HepG2 (cell line): ENCODE results near the gene MRPL10. TPM values are rescaled to one million over a fixed set of nuclear protein-coding genes. Genes with fewer than 3 reads are reported as not detected.

ENCODE experiments used
- BCL6 ChIP-seq: IDR thresholded peaks from 2 replicates; pipeline ENCODE4 v1.6.1; 2016; ENCODE audit warnings: missing genetic modification reagents, missing compliant biosample characterization
- ETV6 ChIP-seq: sonication (generic); formaldehyde crosslinking; conservative IDR thresholded peaks from 2 replicates; pipeline ENCODE4 v1.4.0; 2020; ENCODE audit warnings: missing genetic modification reagents
- FOSL1 ChIP-seq: sonication (generic); formaldehyde crosslinking; IDR thresholded peaks from 2 replicates; pipeline ENCODE4 v1.9.0; 2021; ENCODE audit warnings: missing genetic modification reagents, borderline replicate concordance
- IKZF1 ChIP-seq: fragments of 450-650 bp; IDR thresholded peaks from 2 replicates; pipeline ENCODE4 v1.7.1; 2016
- RNF2 ChIP-seq: fragments of 450-650 bp; conservative IDR thresholded peaks from 2 replicates; pipeline ENCODE4 v1.6.1; 2016; ENCODE audit warnings: low read depth
- ZBTB40 ChIP-seq, 2 experiments: fragments of 450-650 bp in 1 of 2; sonication (generic) in 1 of 2; formaldehyde crosslinking in 1 of 2; IDR thresholded peaks; 2 replicates each; pipeline versions ENCODE4 v1.6.1 to v1.8.0; 2016 to 2022; ENCODE audit warnings: antibody characterized with exemption in 1 of 2, mild to moderate bottlenecking in 1 of 2, missing genetic modification reagents in 1 of 2
- ZNF883 ChIP-seq: sonication (generic); formaldehyde crosslinking; IDR thresholded peaks from 2 replicates; pipeline ENCODE4 v1.5.1; 2020; ENCODE audit warnings: mild to moderate bottlenecking, missing genetic modification reagents; ENCODE audit errors: not compliant biosample characterization
- polyA plus RNA-seq, 8 experiments: library from polyadenylated mRNA; depleted of rRNA in 3 of 8; stranded (reverse) in 7 of 8; unstranded in 1 of 8; fragments of >200 nt; fragmentation: Illumina TruSeq in 4 of 8; extraction: Trizol in 4 of 8; gene quantifications; 2 replicates each; pipeline versions ENCODE4 v1.2.1 to v1.2.3, GENCODE V29; 2011 to 2016; ENCODE audit warnings: low read depth in 4 of 8, missing spikeins in 1 of 8, mixed read lengths in 1 of 8; ENCODE audit not compliant: insufficient read depth in 1 of 8
- total RNA-seq, 5 experiments: library from RNA; depleted of rRNA; stranded (reverse); fragments of >200 nt; fragmentation: Illumina TruSeq; extraction: Trizol; gene quantifications; 2 replicates each; pipeline ENCODE4 v1.2.3, GENCODE V29; 2016; ENCODE audit warnings: low read depth in 1 of 5
- TF ChIP-seq, protein P1 (sequence below): sonication (generic); formaldehyde crosslinking; conservative IDR thresholded peaks from 2 replicates; pipeline ENCODE4 v1.8.0; 2022; ENCODE audit warnings: mild to moderate bottlenecking, moderate library complexity, missing genetic modification reagents
- TF ChIP-seq, protein P2 (sequence below): sonication (generic); formaldehyde crosslinking; IDR thresholded peaks from 2 replicates; pipeline ENCODE4 v1.5.1; 2020; ENCODE audit warnings: mild to moderate bottlenecking, missing genetic modification reagents, borderline replicate concordance

MRPL10 gene
- total and polyA plus RNA-seq, 2 of the 13 experiments (the other 11 are each of a cell fraction or from before 2014, with no cell fraction given): 56.7 to 149 TPM

DNA sequence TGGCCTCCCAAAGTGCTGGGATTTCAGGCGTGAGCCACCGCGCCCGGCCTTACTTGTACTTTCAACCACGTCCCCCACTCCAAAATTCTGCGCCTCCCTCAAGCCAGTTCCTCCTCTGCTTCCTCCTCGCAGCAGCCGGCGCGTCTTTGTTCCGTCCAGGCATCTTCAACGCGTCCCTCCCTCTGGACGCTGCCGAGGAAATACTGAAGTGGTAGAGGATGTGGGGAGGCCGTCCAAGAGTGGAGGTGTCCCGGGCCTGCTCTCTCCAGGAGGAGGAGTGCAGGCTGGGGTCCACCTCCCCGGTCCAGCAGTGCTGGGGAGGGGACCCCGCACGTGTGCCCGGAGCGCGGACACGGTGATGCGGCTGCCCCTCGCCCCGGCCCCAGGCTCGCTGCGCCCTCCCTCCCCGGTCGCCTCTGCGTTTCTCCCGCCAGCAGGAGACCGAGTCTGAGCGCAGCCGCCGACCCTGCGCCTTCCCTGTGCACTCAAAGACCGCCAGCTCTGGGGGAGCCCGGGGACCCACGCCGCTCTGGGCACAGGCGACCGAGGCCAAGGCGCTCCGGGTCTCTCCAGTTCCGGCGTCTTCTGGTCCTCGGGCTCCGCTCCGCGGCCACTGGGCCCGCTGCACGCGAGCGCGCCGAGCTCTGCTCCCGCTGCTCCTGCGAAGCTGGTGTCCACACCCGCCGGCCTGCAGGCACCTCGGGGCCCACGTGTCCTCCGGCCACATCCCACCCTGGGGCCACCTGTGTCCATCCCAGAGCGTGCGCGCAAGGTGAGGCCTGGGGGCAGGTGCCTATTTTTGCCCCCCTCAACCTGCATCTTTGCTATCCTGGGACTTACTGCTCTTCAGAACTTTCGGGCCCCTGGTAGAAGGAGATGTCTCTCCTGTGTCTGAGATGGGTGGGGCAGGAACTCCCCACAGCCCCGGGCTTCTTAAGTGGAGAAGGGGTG lies 41.5 kb downstream of the MRPL10 start (continued):
- TF ChIP-seq ZBTB40 (IDR thresholded peaks at IDR 0.05): no peak
- no peak for TF ChIP-seq ZBTB40 (CRISPR knock-in tag; IDR thresholded peaks at IDR 0.05)
- TF ChIP-seq FOSL1: no peak
- 0 out of 2 replicates have a peak, but pooled peaks have one; percentile 34 for TF ChIP-seq RNF2
- TF ChIP-seq, protein P1, sequence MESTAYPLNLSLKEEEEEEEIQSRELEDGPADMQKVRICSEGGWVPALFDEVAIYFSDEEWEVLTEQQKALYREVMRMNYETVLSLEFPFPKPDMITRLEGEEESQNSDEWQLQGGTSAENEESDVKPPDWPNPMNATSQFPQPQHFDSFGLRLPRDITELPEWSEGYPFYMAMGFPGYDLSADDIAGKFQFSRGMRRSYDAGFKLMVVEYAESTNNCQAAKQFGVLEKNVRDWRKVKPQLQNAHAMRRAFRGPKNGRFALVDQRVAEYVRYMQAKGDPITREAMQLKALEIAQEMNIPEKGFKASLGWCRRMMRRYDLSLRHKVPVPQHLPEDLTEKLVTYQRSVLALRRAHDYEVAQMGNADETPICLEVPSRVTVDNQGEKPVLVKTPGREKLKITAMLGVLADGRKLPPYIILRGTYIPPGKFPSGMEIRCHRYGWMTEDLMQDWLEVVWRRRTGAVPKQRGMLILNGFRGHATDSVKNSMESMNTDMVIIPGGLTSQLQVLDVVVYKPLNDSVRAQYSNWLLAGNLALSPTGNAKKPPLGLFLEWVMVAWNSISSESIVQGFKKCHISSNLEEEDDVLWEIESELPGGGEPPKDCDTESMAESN (CRISPR knock-in tag): 0 out of 2 replicates have a peak, but pooled peaks have one; percentile 23
- TF ChIP-seq, protein P2, sequence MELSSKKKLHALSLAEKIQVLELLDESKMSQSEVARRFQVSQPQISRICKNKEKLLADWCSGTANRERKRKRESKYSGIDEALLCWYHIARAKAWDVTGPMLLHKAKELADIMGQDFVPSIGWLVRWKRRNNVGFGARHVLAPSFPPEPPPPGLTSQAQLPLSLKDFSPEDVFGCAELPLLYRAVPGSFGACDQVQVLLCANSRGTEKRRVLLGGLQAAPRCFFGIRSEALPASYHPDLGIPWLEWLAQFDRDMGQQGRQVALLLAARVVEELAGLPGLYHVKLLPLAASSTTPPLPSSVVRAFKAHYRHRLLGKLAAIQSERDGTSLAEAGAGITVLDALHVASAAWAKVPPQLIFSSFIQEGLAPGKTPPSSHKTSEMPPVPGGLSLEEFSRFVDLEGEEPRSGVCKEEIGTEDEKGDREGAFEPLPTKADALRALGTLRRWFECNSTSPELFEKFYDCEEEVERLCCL (CRISPR knock-in tag): no peak
- TF ChIP-seq ETV6 (CRISPR knock-in tag): no peak
- no peak for TF ChIP-seq IKZF1
- peak; percentile 84 for TF ChIP-seq ZNF883 (CRISPR knock-in tag)
- 0 out of 2 replicates have a peak, but pooled peaks have one; percentile 12 for TF ChIP-seq BCL6 (CRISPR knock-in tag)
